NB4 (cell line): ENCODE data around the gene MYOF.

Experiments used
- MAX ChIP-seq: IDR thresholded peaks from 2 replicates; pipeline ENCODE4 v1.6.1; 2011; ENCODE audit warnings: low read depth, low read length
- POLR2A ChIP-seq: IDR thresholded peaks from 2 replicates; pipeline ENCODE4 v1.6.1; 2011; ENCODE audit warnings: mild to moderate bottlenecking; ENCODE audit not compliant: insufficient read length; ENCODE audit errors: extremely low read depth
- TF ChIP-seq, protein P1 (sequence below): IDR thresholded peaks from one replicate; pipeline ENCODE4 v1.5.1; 2012; ENCODE audit warnings: low read depth, low read length

- TF ChIP-seq, protein P1, sequence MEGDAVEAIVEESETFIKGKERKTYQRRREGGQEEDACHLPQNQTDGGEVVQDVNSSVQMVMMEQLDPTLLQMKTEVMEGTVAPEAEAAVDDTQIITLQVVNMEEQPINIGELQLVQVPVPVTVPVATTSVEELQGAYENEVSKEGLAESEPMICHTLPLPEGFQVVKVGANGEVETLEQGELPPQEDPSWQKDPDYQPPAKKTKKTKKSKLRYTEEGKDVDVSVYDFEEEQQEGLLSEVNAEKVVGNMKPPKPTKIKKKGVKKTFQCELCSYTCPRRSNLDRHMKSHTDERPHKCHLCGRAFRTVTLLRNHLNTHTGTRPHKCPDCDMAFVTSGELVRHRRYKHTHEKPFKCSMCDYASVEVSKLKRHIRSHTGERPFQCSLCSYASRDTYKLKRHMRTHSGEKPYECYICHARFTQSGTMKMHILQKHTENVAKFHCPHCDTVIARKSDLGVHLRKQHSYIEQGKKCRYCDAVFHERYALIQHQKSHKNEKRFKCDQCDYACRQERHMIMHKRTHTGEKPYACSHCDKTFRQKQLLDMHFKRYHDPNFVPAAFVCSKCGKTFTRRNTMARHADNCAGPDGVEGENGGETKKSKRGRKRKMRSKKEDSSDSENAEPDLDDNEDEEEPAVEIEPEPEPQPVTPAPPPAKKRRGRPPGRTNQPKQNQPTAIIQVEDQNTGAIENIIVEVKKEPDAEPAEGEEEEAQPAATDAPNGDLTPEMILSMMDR, result no peak
- no peak for TF ChIP-seq MAX
- no peak for TF ChIP-seq POLR2A
Measured at GRCh38 chr10:93461109-93461806, 20.9 kb downstream of the MYOF start.
